Activated T-helper 17 cell treated with anti-CD3 and anti-CD28 coated beads, Interleukin-2, amount 50 U/mL, for 72 hours (primary cell): ENCODE results near the gene IARS1. TPM values are rescaled to one million over a fixed set of nuclear protein-coding genes. Genes with fewer than 3 reads are reported as not detected.

ENCODE experiments used
- ATAC-seq: fragments of 150-1000 bp; cut with Tn5 transposase; replicated peaks from 2 replicates; pipeline ENCODE4 v1.10.0; 2021; ENCODE audit warnings: mild to moderate bottlenecking, moderate library complexity
- H3K27ac Mint-ChIP-seq: one replicate; pipeline ENCODE4 v1.8.0; 2022; ENCODE audit warnings: mixed read lengths
- H3K27me3 Mint-ChIP-seq: one replicate; pipeline ENCODE4 v1.8.0; 2022; ENCODE audit warnings: mixed read lengths
- H3K36me3 Mint-ChIP-seq: one replicate; pipeline ENCODE4 v1.8.0; 2022; ENCODE audit warnings: low read depth, mild to moderate bottlenecking, mixed read lengths
- H3K4me1 Mint-ChIP-seq: one replicate; pipeline ENCODE4 v1.8.0; 2022; ENCODE audit warnings: mixed read lengths
- H3K4me3 Mint-ChIP-seq: one replicate; pipeline ENCODE4 v1.8.0; 2022; ENCODE audit warnings: mild to moderate bottlenecking, mixed read lengths
- H3K9me3 Mint-ChIP-seq: one replicate; pipeline ENCODE4 v1.8.0; 2022; ENCODE audit warnings: mixed read lengths
- total RNA-seq, 2 donors: library from RNA; stranded (reverse); gene quantifications; one replicate each; pipeline ENCODE4 v1.2.3, GENCODE V29; 2022

IARS1 gene
- total RNA-seq, 2 donors from 2014 or later, result 130 to 206 TPM

DNA sequence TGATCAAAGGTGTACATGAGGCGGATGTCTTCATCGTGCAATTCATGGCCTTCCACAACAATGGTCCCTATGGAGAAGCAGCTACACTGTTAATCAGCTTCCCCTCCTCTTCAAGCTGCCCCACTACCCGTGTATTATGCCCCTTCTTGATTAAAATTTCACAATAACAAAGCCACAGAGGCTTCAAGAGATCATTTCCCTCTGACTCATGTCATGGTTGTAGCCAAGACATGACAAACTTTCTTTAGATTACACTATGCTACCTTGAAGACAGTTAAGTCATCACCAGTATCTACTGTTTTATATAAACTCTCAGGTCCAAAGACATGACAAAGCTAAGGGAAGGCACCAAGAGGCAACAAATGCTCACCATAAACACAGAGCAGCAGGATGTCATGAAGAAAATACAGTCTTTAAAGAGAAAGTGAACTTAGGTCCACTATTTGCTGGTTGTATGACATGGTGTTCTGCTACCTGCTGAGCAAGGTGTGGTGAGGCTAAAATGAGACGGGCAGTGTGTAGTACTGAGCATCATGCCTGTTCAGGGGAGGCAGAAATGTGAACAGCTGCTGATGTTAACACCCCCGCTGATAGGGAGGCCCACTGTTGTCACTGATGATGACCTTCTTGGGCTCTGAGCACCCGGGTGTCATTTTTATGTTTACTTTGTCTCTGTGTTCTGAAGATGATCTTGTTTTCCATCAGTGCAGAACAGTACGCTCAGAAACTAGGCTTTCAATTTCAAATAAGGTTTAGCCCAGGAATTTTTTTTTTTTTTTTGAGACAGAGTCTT is 48.3 kb downstream of the IARS1 start:
- H3K9me3 Mint-ChIP-seq, result no peaks in the 10 kb centered on the region
- no peak overlapping the region for H3K27ac Mint-ChIP-seq
- peak; percentile 47 for ATAC-seq
- no peaks in the 10 kb centered on the region for H3K4me1 Mint-ChIP-seq
- peaks cover 100% of the 10 kb centered on the region for H3K36me3 Mint-ChIP-seq
- no peaks in the 10 kb centered on the region for H3K27me3 Mint-ChIP-seq
- H3K4me3 Mint-ChIP-seq, result no peak overlapping the region

Other genes with a start within 250 kb of the IARS1 start
- gene SPTLC1, start 178.3 kb downstream of the IARS1 start, total RNA-seq, result 10 to 100 TPM; 45.6 to 66.9 TPM
- gene NOL8, start 31.7 kb upstream of the IARS1 start, total RNA-seq, result 10 to 100 TPM; 62.3 to 62.7 TPM
- gene CENPP, start 32.3 kb upstream of the IARS1 start, total RNA-seq, result 10 to 100 TPM; 19.3 to 31.5 TPM
- gene OGN, start 110.9 kb upstream of the IARS1 start, total RNA-seq, result under 1 TPM in 1 of 2 donors, not detected in 1; 0.30 TPM
- gene OMD, start 130.8 kb upstream of the IARS1 start, total RNA-seq, result not detected
- not detected for gene ASPN, start 188.8 kb upstream of the IARS1 start, total RNA-seq
- gene ECM2, start 242.3 kb upstream of the IARS1 start, total RNA-seq, result not detected